Measurements from ENCODE around the gene ZNF189. TPM values are rescaled to one million over a fixed set of nuclear protein-coding genes. Genes with fewer than 3 reads are reported as not detected.

The ZNF189 gene
- total RNA-seq, 4 donors from 2014 or later: 10.2 to 12.8 (median 11.5) TPM

DNA sequence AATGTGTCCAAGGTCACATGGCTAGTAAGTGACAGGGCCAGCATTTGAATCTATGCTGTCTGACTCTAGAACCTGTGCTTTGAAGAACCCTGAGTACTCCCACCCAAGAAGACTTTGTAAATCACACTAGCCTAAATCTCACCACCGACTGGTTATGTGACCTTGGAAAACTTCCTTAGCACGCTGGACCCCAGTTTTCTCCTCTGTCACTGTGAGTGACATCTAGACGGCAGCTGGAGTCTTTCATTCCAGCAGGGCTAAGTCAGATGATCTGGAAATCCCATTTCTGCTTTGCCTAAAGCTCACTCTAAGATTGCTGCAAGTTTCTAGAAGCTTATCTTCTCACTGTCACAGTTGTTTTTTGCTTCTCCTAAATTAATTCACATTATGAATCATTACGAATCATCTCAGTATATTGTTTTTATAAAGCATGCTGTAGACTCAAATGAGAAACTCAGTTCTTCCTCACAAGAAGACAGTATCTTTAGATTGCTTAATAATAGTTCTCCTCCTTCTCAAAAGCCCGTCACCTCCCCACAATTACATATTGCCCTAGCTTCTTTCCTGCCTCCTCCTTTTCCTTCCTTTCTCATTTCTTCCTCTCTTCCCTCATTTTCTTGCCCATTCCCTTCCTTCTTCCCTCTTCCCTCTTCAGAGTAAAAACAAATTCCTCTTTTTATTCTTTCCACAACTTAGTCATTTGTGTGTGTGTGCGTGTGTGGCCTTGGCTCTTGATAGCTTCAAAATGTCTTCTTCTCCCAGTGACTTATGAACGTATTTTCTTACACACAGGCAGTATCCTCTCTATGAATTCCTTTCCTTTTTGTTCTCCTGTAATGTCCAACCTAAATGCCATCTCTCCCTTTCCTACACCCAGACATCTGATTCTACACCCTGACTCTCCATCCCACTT, 20.1 kb downstream of the ZNF189 start:
- TF ChIP-seq CTCF (IDR thresholded peaks at IDR 0.05) (no peak), POLR2A (IDR thresholded peaks at IDR 0.05) (no peak)
- intact Hi-C loops (cut with DNase I; ENCODE audit: low total_unique reads): no loop called here
- DNase-seq (ENCODE audit: low spot score in 2 of 2): no peak
- WGBS, 2 donors: 81 to 82% methylated on average over 7 of the region's 7 CpGs
- no peak overlapping the region for H3K4me3 ChIP-seq (ENCODE audit: low read depth, poor library complexity, severe bottlenecking)

GRCh38 chr9:101419863-101420262, 21.2 kb downstream of the ZNF189 start:
- no peak for DNase-seq (ENCODE audit: low spot score in 2 of 2)
- no peak overlapping the region for H3K4me3 ChIP-seq (ENCODE audit: low read depth, poor library complexity, severe bottlenecking)
- TF ChIP-seq CTCF (IDR thresholded peaks at IDR 0.05): no peak
- no peak for TF ChIP-seq POLR2A (IDR thresholded peaks at IDR 0.05)
- WGBS, 2 donors: 83 to 85% methylated on average over 2 of the region's 2 CpGs
- intact Hi-C loops (cut with DNase I; ENCODE audit: low total_unique reads): no loop called here

DNA sequence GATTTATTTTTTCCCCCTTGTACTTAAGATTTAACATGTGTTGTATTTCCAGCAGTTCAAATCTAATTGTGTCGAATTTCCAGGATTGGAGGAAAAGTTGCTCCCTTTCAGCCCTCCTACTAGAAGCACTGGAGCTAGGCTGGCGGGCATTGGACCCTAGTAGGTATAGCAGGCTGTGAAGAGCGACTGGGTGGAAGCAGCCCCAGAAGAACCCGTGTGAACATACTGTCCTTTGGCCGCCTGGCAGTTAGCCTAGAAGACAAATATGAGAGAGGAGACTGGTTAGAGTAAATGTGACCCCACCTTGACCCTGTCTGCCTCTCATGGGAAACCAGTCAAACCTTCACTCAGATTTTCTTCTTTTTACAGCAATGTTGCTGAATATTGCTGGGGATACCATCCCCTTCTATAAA, 23.0 kb downstream of the ZNF189 start:
- no peak overlapping the region for H3K4me3 ChIP-seq (ENCODE audit: low read depth, poor library complexity, severe bottlenecking)
- intact Hi-C loops (cut with DNase I; ENCODE audit: low total_unique reads): no loop called here
- 89 to 95% methylated on average over 5 of the region's 5 CpGs for WGBS, 2 donors
- DNase-seq (ENCODE audit: low spot score in 2 of 2): no peak
- TF ChIP-seq CTCF (IDR thresholded peaks at IDR 0.05) (peak in 1 of 3 donors; percentile 79), POLR2A (IDR thresholded peaks at IDR 0.05) (no peak)

DNA sequence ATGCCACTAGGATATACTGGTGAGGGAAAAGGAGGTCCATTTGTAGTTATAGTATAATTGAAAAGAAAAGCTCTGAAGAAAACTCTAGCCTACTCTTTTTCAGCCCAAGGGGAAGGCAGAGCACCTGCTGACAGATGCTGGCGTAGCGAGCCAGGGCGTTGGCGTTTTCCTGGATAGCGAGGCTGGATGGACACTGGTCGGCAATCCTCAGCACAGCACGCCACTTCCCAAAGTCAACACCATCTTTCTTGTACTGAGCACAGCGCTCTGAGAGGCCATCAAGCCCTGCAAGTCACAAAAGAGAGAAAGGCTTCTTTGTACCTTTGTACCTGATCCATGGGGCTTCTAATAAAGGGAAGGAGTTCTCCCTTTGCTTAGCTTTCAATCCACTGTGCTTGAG, 28.7 kb downstream of the ZNF189 start:
- no peak overlapping the region for H3K4me3 ChIP-seq (ENCODE audit: low read depth, poor library complexity, severe bottlenecking)
- no peak for DNase-seq (ENCODE audit: low spot score in 2 of 2)
- TF ChIP-seq CTCF (IDR thresholded peaks at IDR 0.05): no peak
- TF ChIP-seq POLR2A (IDR thresholded peaks at IDR 0.05): no peak
- intact Hi-C loops (cut with DNase I; ENCODE audit: low total_unique reads): no loop called here
- 93 to 95% methylated on average over 8 of the region's 8 CpGs for WGBS, 2 donors

GRCh38 chr9:101427957-101428655, 29.5 kb downstream of the ZNF189 start:
- DNase-seq (ENCODE audit: low spot score in 2 of 2): no peak
- 89 to 90% methylated on average over 3 of the region's 3 CpGs for WGBS, 2 donors
- H3K4me3 ChIP-seq (ENCODE audit: low read depth, poor library complexity, severe bottlenecking): no peak overlapping the region
- no peak for TF ChIP-seq CTCF (IDR thresholded peaks at IDR 0.05)
- no peak for TF ChIP-seq POLR2A (IDR thresholded peaks at IDR 0.05)
- intact Hi-C loops (cut with DNase I; ENCODE audit: low total_unique reads): no loop called here
